GM19035 (cell line): ENCODE measurements around the gene B4GALNT4.
"Not testable (repeated sequence)": the region's sequence is repeated elsewhere in the genome, so short reads cannot be mapped to it uniquely, and the experiment has no call there.

Experiments
- ATAC-seq: cut with Tn5 transposase; IDR thresholded peaks from one replicate; pipeline ENCODE4 v1.9.1; 2021; ENCODE audit not compliant: unreplicated experiment

The B4GALNT4 gene

GRCh38 chr11:419248-420005 is 50.1 kb downstream of the B4GALNT4 start:
- no peak for ATAC-seq

- no peak for ATAC-seq
These were observed 51.0 kb downstream of the B4GALNT4 start for GRCh38 chr11:420054-420910.

- ATAC-seq = no peak
These were observed 51.6 kb downstream of the B4GALNT4 start for GRCh38 chr11:420911-421321.

- ATAC-seq = no peak
These were observed 53.0 kb downstream of the B4GALNT4 start for GRCh38 chr11:422249-422656.

- no peak for ATAC-seq
These were observed 54.9 kb downstream of the B4GALNT4 start for GRCh38 chr11:424232-424631.

GRCh38 chr11:424766-425165 is 55.5 kb downstream of the B4GALNT4 start:
- ATAC-seq = not testable (repeated sequence)

- ATAC-seq = no peak
These were observed 56.0 kb downstream of the B4GALNT4 start for GRCh38 chr11:425301-425700.

- no peak for ATAC-seq
These were observed 57.6 kb downstream of the B4GALNT4 start for GRCh38 chr11:426851-427250.

- ATAC-seq = no peak
These were observed 59.0 kb downstream of the B4GALNT4 start for GRCh38 chr11:428295-428694.

- no peak for ATAC-seq
These were observed 60.1 kb downstream of the B4GALNT4 start for GRCh38 chr11:429391-429790.

- no peak for ATAC-seq
These were observed 60.7 kb downstream of the B4GALNT4 start for GRCh38 chr11:429931-430456.
